Upper lobe of left lung (tissue), 6 donors: ENCODE results near the gene CHRNE. TPM values are rescaled to one million over a fixed set of nuclear protein-coding genes. Genes with fewer than 3 reads are reported as not detected.

Experiments used
- ATAC-seq, 2 donors: fragments of 200-7000 bp; cut with Tn5 transposase; one replicate each; pipeline ENCODE4 v1.9.1; 2022; ENCODE audit warnings: mild to moderate bottlenecking in 2 of 2, moderate library complexity in 2 of 2; ENCODE audit not compliant: low FRiP score in 2 of 2
- DNase-seq, 2 donors: peaks; one replicate each; pipeline ENCODE4 v3.0.0-alpha.2; 2019 to 2020
- H3K27ac ChIP-seq, 4 donors: fragments of 200-600 bp; sonication (generic); one replicate each; pipeline ENCODE4 v1.5.1; 2016 to 2019
- H3K27me3 ChIP-seq, 4 donors: fragments of 200-600 bp; sonication (generic); one replicate each; pipeline ENCODE4 v1.5.1; 2017 to 2019
- H3K36me3 ChIP-seq, 4 donors: fragments of 200-600 bp; sonication (generic); one replicate each; pipeline ENCODE4 v1.5.1; 2016 to 2019
- H3K4me1 ChIP-seq, 4 donors: fragments of 200-600 bp; sonication (generic); one replicate each; pipeline ENCODE4 v1.5.1; 2018 to 2019
- H3K4me3 ChIP-seq, 4 donors: fragments of 200-600 bp; sonication (generic); one replicate each; pipeline ENCODE4 v1.5.1; 2017 to 2019; ENCODE audit warnings: mild to moderate bottlenecking in 2 of 4, moderate library complexity in 1 of 4
- H3K9me3 ChIP-seq, 4 donors: fragments of 200-600 bp; sonication (generic); one replicate each; pipeline ENCODE4 v1.5.1; 2018 to 2019
- EP300 ChIP-seq, 4 donors: sonication (generic); formaldehyde crosslinking; IDR thresholded peaks; one replicate each; pipeline ENCODE4 v1.5.1; 2017; ENCODE audit warnings: antibody characterized with exemption in 4 of 4, control low read depth in 2 of 4
- POLR2A ChIP-seq, 4 donors: fragments of 450-650 bp; IDR thresholded peaks; one replicate each; pipeline ENCODE4 v1.5.1; 2016 to 2017; ENCODE audit warnings: antibody characterized with exemption in 4 of 4, mild to moderate bottlenecking in 2 of 4
- POLR2AphosphoS5 ChIP-seq, 2 donors: sonication (generic); formaldehyde crosslinking; IDR thresholded peaks; one replicate each; pipeline ENCODE4 v1.5.1; 2017; ENCODE audit warnings: antibody characterized with exemption in 2 of 2
- WGBS, 2 donors: methylation state at CpG; one replicate each; pipeline ENCODE4 v1.1.5; 2017 to 2018; 5-methylcytosine and 5-hydroxymethylcytosine counted together
- total RNA-seq, 6 donors: library from RNA; depleted of rRNA in 4 of 6; stranded (reverse); fragments of >200 nt in 4 of 6; gene quantifications; one replicate each; pipeline versions ENCODE4 v1.1.0 to v1.2.1, GENCODE V29; 2016 to 2021
- TF ChIP-seq, protein P1 (sequence below), 6 experiments: fragments of 450-650 bp in 4 of 6; fragments of 200-600 bp in 2 of 6; sonication (generic) in 2 of 6; IDR thresholded peaks; one replicate each; pipeline ENCODE4 v1.5.1; 2016 to 2019; ENCODE audit warnings: antibody characterized with exemption in 6 of 6
- donor health status: DM: no; HTN: no; CAD: no; lungs with moderate emphysema.
- donor health status: DM: no; HTN: yes; CAD: no; lungs with severe emphysema.

Gene CHRNE
- 1 to 10 TPM in 3 of 6 donors, under 1 TPM in 1, not detected in 2; 0.61 to 1.7 (median 1.2) TPM for total RNA-seq

DNA sequence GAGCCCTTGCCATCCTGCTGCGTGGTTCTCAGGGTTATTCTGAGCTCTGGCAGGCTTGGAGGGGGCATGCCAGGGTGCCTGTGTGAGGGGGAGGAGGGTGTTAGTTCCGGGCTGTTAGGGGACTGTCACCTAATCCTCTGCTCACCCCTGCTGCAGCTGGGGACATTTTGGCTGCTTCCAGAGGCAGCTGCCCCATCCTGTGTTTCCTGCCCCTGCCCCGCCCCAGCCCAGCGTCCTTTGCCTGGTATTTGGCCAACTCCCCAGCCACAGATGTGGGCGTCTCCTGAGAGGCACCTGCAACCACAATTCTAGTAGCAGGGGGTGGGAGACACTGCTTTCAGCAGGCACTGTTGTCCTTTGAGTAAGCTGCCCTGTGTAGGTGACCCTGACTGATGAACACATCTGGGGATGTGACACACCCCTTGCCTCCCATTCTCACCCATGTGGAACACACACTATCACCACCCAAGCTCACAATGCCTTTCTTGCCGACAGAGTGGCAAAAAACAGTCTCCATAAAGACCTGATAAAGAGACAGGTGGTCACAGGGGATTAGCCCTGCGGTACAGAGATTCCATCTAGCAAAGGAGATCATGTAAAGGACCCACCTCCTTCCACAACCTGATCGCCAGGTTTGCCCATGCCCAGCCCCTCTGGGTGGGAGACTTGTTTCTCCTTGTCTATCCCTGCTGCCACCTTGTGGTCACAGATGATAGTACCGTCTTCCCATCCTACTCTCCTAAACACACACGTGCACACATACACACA lies at the start of gene CHRNE:
CHRNE (minus strand) TSS at position 48 of the 768 bp plus-strand sequence; CDS start at position 13, 35 bp downstream.
- ATAC-seq (peak; percentile 58 to 60), DNase-seq (peak; percentile 57 to 82)
- Histone ChIP-seq H3K27me3 (peaks cover 0 to 9% (median 0%) of the 10 kb centered on the region in 4 donors), H3K4me1 (peaks cover 11 to 46% (median 29%) of the 10 kb centered on the region in 4 donors), H3K4me3 (peak within 1 kb of the TSS in 3 of 4 donors; percentile 9 to 41 (median 25)), H3K27ac (peak within 1 kb of the TSS in 2 of 4 donors; percentile 66 to 74), H3K36me3 (peaks cover 0 to 3% (median 0%) of the 10 kb centered on the region in 4 donors), H3K9me3 (no peaks in the 10 kb centered on the region)
- TF ChIP-seq EP300 (IDR thresholded peaks at IDR 0.05) (no peak), POLR2AphosphoS5 (IDR thresholded peaks at IDR 0.05) (no peak), POLR2A (IDR thresholded peaks at IDR 0.05) (no peak)
- TF ChIP-seq, protein P1, sequence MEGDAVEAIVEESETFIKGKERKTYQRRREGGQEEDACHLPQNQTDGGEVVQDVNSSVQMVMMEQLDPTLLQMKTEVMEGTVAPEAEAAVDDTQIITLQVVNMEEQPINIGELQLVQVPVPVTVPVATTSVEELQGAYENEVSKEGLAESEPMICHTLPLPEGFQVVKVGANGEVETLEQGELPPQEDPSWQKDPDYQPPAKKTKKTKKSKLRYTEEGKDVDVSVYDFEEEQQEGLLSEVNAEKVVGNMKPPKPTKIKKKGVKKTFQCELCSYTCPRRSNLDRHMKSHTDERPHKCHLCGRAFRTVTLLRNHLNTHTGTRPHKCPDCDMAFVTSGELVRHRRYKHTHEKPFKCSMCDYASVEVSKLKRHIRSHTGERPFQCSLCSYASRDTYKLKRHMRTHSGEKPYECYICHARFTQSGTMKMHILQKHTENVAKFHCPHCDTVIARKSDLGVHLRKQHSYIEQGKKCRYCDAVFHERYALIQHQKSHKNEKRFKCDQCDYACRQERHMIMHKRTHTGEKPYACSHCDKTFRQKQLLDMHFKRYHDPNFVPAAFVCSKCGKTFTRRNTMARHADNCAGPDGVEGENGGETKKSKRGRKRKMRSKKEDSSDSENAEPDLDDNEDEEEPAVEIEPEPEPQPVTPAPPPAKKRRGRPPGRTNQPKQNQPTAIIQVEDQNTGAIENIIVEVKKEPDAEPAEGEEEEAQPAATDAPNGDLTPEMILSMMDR (IDR thresholded peaks at IDR 0.05): peak; percentile 67 to 81 (median 75)
- WGBS, 2 donors: 6 to 15% methylated on average over 10 of the region's 10 CpGs

DNA sequence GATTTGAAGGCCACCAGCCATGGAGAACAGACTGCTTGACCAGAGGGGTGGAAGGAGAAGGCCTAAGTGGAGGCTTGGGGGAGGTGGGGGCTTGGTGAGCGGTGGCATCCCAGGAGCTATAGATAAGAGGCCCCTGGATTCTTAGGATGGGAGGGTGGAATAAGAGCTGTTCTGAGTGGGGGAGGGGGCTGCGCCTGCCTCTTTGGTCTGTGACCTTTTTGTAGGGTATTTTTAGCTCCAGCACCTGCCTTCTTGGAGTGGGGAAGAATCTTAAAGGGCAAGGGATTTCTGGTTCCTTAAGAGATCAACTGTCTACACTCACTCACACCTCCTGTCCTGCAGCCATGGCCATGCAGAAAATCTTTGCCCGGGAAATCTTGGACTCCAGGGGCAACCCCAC lies 48.6 kb upstream of the CHRNE start:
- TF ChIP-seq, protein P1 (IDR thresholded peaks at IDR 0.05): no peak
- TF ChIP-seq POLR2AphosphoS5 (IDR thresholded peaks at IDR 0.05): no peak
- no peak for TF ChIP-seq EP300 (IDR thresholded peaks at IDR 0.05)
- no peak for TF ChIP-seq POLR2A (IDR thresholded peaks at IDR 0.05)
- peaks cover 0 to under 1% (median 0%) of the 10 kb centered on the region in 4 donors for H3K36me3 ChIP-seq

DNA sequence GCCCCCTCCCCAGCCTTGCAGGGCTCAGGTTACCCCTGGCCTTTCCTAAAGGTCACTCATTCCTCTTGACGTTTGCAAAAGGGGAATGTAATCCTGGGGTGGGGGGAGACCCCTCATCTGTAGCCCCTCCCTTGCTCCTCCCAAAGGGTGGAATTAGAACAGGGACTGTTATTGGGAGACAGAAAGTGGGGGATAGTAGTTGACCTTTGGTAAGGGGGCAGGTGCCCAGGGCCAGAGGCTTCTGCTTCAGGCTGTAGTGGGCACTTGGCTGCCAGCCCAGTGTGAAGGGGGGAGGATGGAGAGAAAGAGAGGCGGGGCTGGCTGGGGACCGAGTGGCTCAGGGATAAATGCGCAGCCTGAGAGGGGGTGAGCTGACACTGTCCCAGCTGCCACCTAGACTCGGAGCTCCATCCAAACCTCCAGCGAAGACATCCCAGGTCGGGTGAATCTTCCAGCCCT lies 47.9 kb upstream of the CHRNE start, which contains the start of gene ENO3:
ENO3 (plus strand) TSS at position 374 of the 459 bp plus-strand sequence. CDS start 711 bp downstream, outside the sequence.
- no peak for ATAC-seq
- TF ChIP-seq EP300 (IDR thresholded peaks at IDR 0.05): no peak
- TF ChIP-seq, protein P1 (IDR thresholded peaks at IDR 0.05): no peak
- no peak for TF ChIP-seq POLR2A (IDR thresholded peaks at IDR 0.05)
- TF ChIP-seq POLR2AphosphoS5 (IDR thresholded peaks at IDR 0.05): no peak
- Histone ChIP-seq H3K36me3 (peaks cover 0 to 8% (median 5%) of the 10 kb centered on the region in 4 donors), H3K27me3 (no peaks in the 10 kb centered on the region), H3K4me1 (peaks cover 22 to 34% (median 28%) of the 10 kb centered on the region in 4 donors), H3K9me3 (no peaks in the 10 kb centered on the region), H3K4me3 (peak within 1 kb of the TSS; percentile 49 to 100 (median 96)), H3K27ac (peak within 1 kb of the TSS; percentile 97 to 100 (median 98))
- DNase-seq: no peak
- WGBS, 2 donors: 32 to 37% methylated on average over 7 of the region's 7 CpGs

More for the DNA sequence above, 48.6 kb upstream of the CHRNE start:
- Histone ChIP-seq H3K27me3 (no peaks in the 10 kb centered on the region), H3K9me3 (no peaks in the 10 kb centered on the region), H3K4me3 (no peak overlapping the region), H3K4me1 (peaks cover 15 to 27% (median 21%) of the 10 kb centered on the region in 4 donors), H3K27ac (peak overlapping the region in 1 of 4 donors; percentile 99)
- ATAC-seq (no peak), DNase-seq (no peak)
- WGBS, 2 donors: 90 to 100% methylated on average over 2 to 3 of the region's 3 CpGs

DNA sequence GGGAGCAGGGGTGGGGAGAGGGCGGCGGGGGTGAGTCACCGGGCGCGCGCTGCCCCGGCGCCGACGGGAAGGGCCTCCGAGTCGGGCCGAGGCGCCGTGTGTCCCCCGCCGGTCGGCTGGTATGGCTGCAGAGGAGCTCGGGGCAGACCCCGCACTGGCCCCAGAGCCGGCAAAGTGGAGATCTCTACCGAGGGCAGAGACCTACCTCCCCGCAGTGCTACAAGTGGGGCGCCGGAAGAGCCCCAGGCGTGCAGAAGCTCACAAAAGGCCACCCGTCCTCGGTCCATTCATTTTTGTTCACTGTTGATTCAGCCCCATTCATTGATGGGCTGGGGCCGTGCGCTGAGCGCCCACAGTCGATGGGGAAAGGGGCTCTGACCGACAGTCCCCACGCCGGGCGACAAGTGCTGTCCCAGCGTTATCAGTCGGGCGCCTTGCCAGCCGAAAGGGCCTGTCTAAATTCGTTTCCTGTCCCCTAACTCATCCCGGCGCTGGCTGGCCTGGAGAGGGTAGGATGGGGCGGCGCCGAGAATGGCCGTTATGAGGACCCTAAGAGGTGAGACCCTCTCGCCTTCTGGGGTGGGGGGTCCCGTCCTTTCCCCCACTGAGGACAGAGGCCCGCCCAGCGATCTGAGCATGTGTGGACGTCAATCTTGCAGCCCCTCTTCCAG lies 47.3 kb upstream of the CHRNE start:
- TF ChIP-seq EP300 (IDR thresholded peaks at IDR 0.05) (no peak), POLR2AphosphoS5 (IDR thresholded peaks at IDR 0.05) (no peak), POLR2A (IDR thresholded peaks at IDR 0.05) (no peak)
- TF ChIP-seq, protein P1 (IDR thresholded peaks at IDR 0.05): no peak
- H3K9me3 ChIP-seq: no peaks in the 10 kb centered on the region
- H3K4me1 ChIP-seq: peaks cover 27 to 39% (median 34%) of the 10 kb centered on the region in 4 donors
- DNase-seq (peak; percentile 59 to 93), ATAC-seq (peak; percentile 19 to 58)
- 3 to 17% methylated on average over 7 to 38 of the region's 52 CpGs for WGBS, 2 donors
- H3K4me3 ChIP-seq: peak overlapping the region; percentile 49 to 100 (median 96)
- H3K27me3 ChIP-seq: no peaks in the 10 kb centered on the region
- peak overlapping the region; percentile 97 to 100 (median 98) for H3K27ac ChIP-seq
- H3K36me3 ChIP-seq: peaks cover 0 to 13% (median 10%) of the 10 kb centered on the region in 4 donors
